ENCODE data around the gene DHX9.
A peak's percentile ranks its signal among the peaks of the same experiment; 100 is the strongest.

DHX9 gene

GRCh38 chr1:182841368-182841988 is 2.3 kb downstream of the DHX9 start:
- DNase-seq (ENCODE audit: low read depth): no peak

DNA sequence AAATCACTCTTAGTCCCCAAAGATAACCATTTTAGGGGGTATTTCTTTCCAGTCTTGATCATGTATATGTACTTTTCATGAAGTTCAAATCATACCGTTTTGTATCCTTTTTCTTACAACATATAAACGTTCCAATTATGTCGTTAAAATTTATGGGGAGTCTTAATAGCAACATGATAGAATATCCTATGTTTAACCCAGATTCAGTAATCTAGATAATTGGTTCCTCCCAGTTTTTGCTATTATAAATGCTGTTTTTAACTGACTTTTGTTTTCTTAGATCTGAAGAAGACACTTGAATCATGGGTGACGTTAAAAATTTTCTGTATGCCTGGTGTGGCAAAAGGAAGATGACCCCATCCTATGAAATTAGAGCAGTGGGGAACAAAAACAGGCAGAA is 3.1 kb downstream of the DHX9 start:
- no peak for DNase-seq (ENCODE audit: low read depth)

DNA sequence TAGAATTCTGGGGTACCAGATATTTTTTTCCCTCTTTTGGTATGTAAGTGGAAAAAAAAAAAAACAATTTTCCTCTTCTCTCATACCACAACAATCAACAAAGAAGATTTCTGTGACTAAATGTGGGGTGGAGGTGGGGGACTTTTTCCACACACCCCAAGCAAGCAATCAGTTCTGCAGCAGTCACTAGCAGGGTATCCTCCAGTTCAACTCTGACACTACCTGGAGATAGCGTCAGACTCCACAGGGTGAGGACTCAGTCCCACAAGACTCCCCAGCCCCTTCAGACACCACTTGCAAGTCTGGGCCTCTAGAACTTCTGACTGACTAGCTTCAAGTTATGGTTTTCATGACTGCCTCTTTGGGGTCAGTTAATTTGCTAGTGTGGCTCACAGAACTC is 6.2 kb downstream of the DHX9 start:
- no peak for DNase-seq (ENCODE audit: low read depth)

- DNase-seq (ENCODE audit: low read depth): no peak
These were observed 6.7 kb downstream of the DHX9 start for GRCh38 chr1:182845894-182846293.

- DNase-seq (ENCODE audit: low read depth): no peak
These were observed 8.0 kb downstream of the DHX9 start for GRCh38 chr1:182847105-182847504.

- no peak for DNase-seq (ENCODE audit: low read depth)
These were observed 9.6 kb downstream of the DHX9 start for GRCh38 chr1:182848736-182849135.

GRCh38 chr1:182850319-182850718 is 11.2 kb downstream of the DHX9 start:
- no peak for DNase-seq (ENCODE audit: low read depth)

DNA sequence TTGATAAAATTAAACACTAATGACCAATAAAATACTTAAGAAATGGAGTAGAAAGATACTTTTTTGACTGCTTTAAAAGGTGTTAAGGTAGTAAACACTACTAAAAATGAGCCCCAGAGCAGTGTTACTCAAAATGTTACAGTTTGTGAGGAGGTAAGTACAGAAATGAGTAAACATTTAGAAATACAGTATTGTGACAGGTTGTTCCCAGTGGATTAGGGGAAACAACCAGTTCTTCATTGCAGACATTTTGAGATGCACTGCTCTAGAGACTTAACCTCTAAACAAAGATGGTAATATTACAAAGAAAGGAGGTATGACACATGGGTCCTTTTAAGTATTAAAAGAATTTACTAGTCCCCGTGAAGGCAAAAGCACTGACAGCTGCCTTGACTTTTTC is 12.7 kb downstream of the DHX9 start:
- no peak for DNase-seq (ENCODE audit: low read depth)

DNA sequence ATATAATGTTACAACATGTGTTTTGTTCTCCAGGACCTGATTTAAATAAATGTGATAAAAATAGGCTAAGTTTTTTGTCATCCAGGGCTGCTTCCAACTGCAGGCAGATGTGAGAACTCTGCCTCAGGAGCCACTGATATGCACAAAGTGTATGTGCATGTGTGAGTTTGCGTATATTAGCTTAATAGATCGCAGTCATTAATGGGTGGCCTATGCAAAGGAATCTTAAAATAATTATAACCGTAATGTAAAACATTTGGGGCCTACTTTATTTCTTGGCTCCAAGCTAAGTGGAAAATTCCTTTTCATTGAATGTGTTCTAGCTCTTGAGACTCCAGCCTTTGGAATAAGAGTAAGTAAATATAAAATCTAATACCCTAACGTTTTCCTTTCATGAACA is 16.8 kb downstream of the DHX9 start:
- peak; percentile 91 for DNase-seq (ENCODE audit: low read depth)

- no peak for DNase-seq (ENCODE audit: low read depth)
These were observed 18.1 kb downstream of the DHX9 start for GRCh38 chr1:182857212-182857611.

GRCh38 chr1:182860658-182861057 is 21.5 kb downstream of the DHX9 start:
- no peak for DNase-seq (ENCODE audit: low read depth)

GRCh38 chr1:182861994-182862393 is 22.8 kb downstream of the DHX9 start:
- no peak for DNase-seq (ENCODE audit: low read depth)

DNA sequence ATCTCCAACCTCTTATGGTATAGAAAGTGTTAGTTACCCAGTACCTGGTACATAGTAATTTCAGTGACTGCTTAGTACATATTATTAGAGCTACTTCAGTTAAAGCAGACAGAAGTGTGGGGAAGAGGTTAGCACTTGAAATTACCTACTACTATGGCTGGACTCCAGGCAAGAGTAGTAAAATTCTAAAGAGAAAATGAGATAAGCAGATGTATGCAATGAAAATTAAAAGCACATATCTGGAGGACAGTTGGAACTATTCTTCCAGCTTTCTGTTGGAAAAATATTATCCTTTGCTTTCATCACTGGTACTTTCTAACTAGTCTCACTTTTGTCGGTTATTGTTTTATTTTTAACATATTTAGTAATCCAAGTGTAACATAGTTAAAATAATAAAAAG is 23.7 kb downstream of the DHX9 start:
- DNase-seq (ENCODE audit: low read depth): no peak

DNA sequence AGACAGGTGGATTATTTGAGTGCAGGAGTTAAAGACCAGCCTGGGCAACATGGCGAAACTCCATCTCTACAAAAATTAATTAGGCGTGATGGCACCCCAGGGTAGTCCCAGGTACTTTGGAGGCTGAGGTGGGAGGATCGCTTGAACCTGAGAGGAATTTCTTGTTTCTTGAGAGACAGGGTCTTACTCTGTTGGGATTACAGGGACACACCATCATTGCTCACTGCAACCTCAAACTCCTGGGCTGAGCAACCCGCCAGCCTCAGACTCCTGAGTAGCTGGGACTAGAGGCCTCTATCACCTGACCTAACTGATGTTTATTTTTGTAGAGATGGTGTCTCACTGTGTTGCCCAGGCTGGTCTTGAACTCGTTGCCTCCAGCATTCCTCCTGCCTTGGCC is 24.8 kb downstream of the DHX9 start:
- no peak for DNase-seq (ENCODE audit: low read depth)

GRCh38 chr1:182867861-182868260 is 28.7 kb downstream of the DHX9 start:
- DNase-seq (ENCODE audit: low read depth): no peak

GRCh38 chr1:182869241-182869666 is 30.1 kb downstream of the DHX9 start:
- DNase-seq (ENCODE audit: low read depth): no peak

GRCh38 chr1:182872881-182873280 is 33.7 kb downstream of the DHX9 start:
- DNase-seq (ENCODE audit: low read depth): no peak

DNA sequence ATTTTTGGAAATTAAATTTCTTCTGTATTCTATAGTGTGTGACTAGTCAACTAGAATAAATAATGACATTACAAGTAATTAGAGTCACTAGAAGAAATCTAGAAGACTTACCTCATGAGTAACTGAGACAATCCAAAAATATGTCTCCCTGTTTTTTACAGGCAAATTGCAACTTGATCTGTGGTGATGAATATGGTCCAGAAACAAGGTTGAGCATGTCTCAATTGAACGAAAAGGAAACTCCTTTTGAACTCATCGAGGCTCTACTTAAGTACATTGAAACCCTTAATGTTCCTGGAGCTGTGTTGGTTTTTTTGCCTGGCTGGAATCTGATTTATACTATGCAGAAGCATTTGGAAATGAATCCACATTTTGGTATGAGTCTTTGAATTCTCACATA is 36.7 kb downstream of the DHX9 start:
- DNase-seq (ENCODE audit: low read depth): no peak

DNA sequence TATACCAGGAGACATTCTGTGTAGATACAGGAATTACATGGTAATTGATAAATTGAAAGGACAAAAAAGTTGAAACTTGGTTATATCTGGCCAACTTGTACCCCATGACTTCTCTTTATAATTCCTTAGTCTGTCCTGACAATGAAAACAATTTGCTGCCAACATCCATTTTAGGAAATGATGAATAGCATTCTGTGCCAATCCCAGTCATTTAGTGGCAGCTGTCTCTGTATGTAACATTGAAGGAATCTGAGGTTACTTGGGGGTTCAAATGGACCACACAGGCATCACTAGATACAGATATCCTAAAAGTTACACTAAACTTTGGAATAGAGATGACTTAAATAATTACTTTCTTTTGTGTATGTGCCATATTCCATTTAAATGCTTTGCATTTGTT is 38.2 kb downstream of the DHX9 start:
- DNase-seq (ENCODE audit: low read depth): no peak

DNA sequence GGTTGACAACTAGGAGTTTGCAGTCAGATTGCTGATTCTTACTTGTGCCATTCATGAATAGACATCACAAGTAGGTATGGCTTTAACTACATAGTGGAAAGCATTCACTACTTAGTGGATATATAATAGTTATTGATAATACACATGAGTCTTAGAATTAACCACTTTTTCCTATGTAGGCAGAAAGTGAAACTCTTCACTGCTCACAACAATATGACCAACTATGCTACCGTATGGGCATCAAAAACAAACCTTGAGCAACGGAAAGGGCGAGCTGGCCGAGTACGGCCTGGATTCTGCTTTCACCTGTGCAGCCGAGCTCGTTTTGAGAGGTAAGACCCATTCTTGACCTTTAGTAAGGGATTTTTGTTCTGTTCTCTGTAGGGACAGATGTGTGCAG is 38.7 kb downstream of the DHX9 start:
- DNase-seq (ENCODE audit: low read depth): no peak

DNA sequence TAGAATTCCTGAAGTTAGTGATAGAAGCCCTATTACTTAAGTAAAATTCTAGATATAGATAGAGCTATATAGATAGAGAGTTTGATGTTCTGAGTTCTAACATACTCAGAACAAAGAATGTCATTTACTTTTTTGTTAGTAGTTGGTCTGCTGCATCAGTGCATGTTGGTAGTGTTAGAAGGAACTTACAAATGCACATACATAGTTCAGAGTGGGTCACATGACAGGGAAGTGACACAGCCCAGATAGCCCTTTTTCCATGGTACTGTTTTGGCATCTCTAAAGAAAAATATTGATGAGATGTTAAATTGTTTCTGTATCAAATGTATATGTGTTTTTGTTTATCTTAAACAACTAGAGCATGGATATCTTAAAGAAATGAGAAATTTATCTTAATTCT is 45.7 kb downstream of the DHX9 start:
- no peak for DNase-seq (ENCODE audit: low read depth)

DNA sequence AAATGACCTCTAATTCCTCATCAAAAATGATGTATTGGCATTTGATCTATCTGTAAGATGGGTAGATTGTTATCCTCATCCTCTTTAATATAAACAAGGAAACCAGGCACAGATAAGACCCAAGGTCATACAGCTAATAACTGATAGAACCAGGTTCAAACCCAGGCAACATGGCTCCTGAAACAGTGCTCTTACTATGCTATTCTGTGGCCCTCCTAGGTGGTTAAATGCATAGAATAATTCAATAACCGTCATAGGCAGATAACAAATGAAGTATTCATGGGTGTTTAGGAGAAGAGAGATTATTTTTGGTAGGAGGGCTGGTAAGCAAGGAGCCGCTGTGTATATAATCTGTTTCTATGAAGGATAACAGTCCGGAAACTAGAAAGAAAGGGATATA is 46.4 kb downstream of the DHX9 start:
- no peak for DNase-seq (ENCODE audit: low read depth)

GRCh38 chr1:182886985-182887384 is 47.8 kb downstream of the DHX9 start:
- DNase-seq (ENCODE audit: low read depth): no peak

DNA sequence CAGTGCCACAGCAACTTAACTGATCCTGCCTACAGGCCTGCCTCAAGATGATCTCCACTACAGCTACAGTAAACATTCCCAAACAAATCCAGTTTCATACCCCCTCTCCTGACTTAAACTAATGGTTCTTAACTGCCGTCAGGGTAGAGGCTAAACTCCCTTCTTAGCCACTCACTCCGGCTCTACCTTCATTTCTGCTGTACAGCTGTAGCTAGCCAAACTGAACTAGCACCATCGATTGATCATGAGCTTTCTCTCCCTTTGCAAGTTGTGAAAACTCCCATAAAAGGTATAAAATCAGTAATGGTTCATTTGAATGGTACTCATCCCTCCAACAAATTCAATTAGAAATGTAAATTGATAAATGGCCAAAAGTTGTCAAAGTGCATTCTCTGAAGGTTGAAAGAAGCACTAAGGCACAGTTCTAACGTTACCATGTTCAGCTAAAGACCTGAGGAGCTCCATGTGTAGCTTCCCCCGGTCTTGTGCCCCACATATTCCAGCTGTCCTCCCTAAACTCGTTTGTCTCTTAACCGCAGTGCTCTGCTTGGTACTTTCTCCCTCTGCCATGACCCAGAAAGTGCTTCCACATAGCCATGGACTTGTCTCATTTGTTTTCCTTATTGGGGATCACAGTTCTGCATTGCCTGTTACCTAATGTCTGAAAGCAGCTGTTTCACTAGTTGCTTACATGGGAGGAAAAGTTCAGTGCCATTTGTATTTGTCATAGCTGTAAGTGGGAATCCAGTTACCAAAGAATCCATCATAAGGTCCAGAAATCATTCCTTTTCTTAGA is 49.8 kb downstream of the DHX9 start:
- DNase-seq (ENCODE audit: low read depth): peak; percentile 62
